OCI-LY1 (cell line): Measurements from ENCODE around the gene AGAP3.

Experiments used
- EZH2 ChIP-seq: fragments of 200-600 bp; sonication (generic), shearing (Covaris generic); IDR thresholded peaks from 2 replicates; pipeline ENCODE4 v1.8.0; 2017; ENCODE audit warnings: borderline replicate concordance, mixed run types, mild to moderate bottlenecking, antibody characterized with exemption, low read length, moderate library complexity, mixed read lengths
- TF ChIP-seq, protein P1 (sequence below): fragments of 200-600 bp; sonication (generic), shearing (Covaris generic); IDR thresholded peaks from 2 replicates; pipeline ENCODE4 v1.5.1; 2017; ENCODE audit warnings: mild to moderate bottlenecking, antibody characterized with exemption, low read length, moderate library complexity, mixed read lengths

DNA sequence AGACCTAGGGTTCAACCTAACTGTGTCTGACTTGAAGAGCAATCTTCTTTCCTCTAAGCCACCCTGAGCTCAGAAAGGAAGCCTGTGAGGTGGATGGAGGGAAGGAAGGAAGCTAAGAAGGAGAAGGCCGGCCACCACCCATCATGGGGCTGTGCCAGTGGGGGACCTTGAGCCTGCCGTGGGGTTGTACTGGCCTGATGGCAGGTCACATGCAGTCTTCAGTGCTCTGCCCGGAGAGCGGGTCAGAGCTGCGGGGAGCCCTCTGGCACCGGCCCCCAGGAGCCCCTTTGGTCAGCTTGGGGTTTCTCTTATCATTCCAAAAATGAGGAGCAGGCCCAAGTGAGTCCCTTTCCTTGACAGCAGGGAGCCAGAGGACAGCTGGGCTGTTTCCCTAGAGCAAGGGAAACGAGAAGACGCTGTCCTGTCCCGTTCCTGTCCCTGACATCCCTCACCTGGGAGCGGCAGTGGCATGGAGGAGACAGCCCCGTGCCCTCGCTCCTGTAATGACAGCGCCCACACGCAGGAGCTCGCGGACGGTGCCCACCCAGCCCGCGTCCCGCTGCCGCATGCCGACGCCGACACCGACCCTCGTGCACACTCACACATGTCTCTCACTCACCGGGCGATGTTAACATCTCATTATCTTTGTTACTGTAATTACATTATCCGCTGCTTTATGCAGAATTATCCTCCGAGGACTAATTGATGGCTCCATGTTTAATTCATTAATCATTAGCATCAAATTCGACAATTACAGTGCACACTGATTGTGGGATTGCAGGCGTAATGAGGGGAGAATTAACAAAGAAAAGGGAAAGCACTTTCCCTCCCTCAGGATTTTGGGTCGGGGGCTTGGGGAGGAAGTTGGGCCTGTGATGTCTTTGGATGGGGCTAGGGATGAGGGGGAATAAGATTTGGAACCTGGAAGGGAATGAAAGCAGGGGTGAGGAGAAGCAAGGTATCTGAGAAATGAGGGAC lies 49.9 kb downstream of the AGAP3 start:
- TF ChIP-seq, protein P1, sequence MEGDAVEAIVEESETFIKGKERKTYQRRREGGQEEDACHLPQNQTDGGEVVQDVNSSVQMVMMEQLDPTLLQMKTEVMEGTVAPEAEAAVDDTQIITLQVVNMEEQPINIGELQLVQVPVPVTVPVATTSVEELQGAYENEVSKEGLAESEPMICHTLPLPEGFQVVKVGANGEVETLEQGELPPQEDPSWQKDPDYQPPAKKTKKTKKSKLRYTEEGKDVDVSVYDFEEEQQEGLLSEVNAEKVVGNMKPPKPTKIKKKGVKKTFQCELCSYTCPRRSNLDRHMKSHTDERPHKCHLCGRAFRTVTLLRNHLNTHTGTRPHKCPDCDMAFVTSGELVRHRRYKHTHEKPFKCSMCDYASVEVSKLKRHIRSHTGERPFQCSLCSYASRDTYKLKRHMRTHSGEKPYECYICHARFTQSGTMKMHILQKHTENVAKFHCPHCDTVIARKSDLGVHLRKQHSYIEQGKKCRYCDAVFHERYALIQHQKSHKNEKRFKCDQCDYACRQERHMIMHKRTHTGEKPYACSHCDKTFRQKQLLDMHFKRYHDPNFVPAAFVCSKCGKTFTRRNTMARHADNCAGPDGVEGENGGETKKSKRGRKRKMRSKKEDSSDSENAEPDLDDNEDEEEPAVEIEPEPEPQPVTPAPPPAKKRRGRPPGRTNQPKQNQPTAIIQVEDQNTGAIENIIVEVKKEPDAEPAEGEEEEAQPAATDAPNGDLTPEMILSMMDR = no peak
- TF ChIP-seq EZH2 = no peak
